ENCODE results near the gene CD86.

CD86 gene

DNA sequence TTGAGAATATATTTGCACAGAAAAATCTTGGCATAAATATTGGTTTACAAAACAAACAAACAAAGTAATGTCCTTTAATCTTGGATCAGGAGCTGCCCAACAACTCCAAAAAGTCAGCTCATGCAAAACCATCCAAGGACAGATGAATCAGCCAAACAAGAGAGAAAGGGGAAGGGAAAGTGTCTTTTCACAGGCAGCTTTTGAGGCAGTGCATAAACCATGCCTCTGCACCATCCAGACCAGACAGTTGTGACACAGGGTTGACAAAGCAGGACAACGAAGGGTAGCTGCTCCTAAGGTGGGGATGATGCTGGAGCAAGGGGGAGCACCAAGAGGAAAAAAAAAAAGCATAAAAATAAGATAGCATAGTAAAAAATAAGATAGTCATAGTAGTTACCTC, 8.7 kb downstream of the CD86 start:
- no peaks in the 10 kb centered on the region for H3K9me3 ChIP-seq (ENCODE audit: control insufficient read depth, insufficient read depth, low read length)
- H3K27me3 ChIP-seq (ENCODE audit: control insufficient read depth, insufficient read depth, low read length) = no peaks in the 10 kb centered on the region
- H3K4me1 ChIP-seq (ENCODE audit: control insufficient read depth, insufficient read depth, low read length) = no peaks in the 10 kb centered on the region
- no peak overlapping the region for H3K4me3 ChIP-seq (ENCODE audit: low read depth, low read length)
- H3K36me3 ChIP-seq (ENCODE audit: control insufficient read depth, insufficient read depth, low read length) = no peaks in the 10 kb centered on the region
- no peak overlapping the region for H3K9ac ChIP-seq (ENCODE audit: low read depth, low read length)

DNA sequence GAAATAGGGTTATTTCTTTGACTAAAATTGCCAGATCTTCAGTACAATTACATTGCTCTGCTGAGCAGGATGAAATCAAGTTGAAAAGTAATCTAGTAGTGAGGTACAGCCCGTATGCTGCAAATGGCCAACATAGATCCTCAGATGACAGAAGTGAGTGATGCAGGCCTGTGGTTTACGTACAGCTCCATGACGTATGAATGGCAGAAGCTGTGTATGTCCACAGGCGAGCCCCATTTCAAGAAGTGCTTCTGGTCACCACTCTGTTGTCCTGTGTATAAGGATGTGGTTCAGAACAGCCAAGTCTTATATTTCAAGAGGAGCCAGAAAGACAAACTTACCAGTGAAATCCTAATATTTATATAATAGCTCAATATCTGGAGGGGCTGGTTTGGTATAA, 9.2 kb downstream of the CD86 start:
- Histone ChIP-seq H3K9ac (ENCODE audit: low read depth, low read length) (no peak overlapping the region), H3K4me3 (ENCODE audit: low read depth, low read length) (no peak overlapping the region), H3K27me3 (ENCODE audit: control insufficient read depth, insufficient read depth, low read length) (no peaks in the 10 kb centered on the region), H3K36me3 (ENCODE audit: control insufficient read depth, insufficient read depth, low read length) (no peaks in the 10 kb centered on the region), H3K4me1 (ENCODE audit: control insufficient read depth, insufficient read depth, low read length) (no peaks in the 10 kb centered on the region), H3K9me3 (ENCODE audit: control insufficient read depth, insufficient read depth, low read length) (no peaks in the 10 kb centered on the region)

DNA sequence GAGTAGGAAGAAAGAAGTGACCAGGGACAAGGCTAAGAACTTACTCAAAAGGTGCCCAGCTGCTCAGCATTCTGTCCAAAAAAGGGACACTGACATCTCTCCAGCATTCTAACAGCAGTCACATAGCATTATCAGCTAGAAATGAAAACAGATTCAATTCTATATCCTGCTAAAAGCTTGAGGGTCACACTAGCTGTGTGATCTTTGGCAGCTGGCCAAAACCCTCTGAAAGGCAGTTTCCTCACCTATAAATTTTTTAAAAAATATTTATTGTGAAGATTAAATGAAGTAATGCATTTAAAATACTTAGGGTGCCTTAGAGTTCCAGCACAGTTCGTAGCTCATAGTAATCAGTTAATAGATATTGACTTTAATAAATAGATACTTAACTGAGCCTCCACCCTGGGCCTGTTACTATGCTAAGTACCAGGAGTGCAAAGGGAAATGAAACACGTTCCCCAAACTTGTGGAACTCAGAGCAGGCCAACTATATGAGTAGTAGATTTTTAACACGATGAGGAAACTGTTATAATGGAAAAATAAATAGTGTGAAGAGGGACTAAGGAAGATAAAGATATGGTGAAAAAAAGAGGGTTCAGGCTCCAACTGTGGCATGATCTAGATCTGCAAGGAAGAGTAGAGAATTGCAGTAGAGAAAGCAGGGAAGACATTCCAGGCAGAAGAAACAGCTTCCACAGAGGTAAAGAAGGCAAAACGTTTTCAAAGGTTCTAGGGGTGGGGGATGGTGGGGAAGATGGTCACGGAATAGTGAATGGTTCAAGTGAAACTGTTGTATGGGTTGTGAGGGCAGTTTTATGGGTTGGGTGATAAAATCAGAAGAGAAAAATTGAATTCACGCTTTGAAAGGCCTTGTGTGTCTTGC, 11.4 kb downstream of the CD86 start:
- no peak overlapping the region for H3K9ac ChIP-seq (ENCODE audit: low read depth, low read length)
- no peaks in the 10 kb centered on the region for H3K9me3 ChIP-seq (ENCODE audit: control insufficient read depth, insufficient read depth, low read length)
- no peaks in the 10 kb centered on the region for H3K36me3 ChIP-seq (ENCODE audit: control insufficient read depth, insufficient read depth, low read length)
- no peak overlapping the region for H3K4me3 ChIP-seq (ENCODE audit: low read depth, low read length)
- H3K27me3 ChIP-seq (ENCODE audit: control insufficient read depth, insufficient read depth, low read length) = no peaks in the 10 kb centered on the region
- H3K4me1 ChIP-seq (ENCODE audit: control insufficient read depth, insufficient read depth, low read length) = no peaks in the 10 kb centered on the region

DNA sequence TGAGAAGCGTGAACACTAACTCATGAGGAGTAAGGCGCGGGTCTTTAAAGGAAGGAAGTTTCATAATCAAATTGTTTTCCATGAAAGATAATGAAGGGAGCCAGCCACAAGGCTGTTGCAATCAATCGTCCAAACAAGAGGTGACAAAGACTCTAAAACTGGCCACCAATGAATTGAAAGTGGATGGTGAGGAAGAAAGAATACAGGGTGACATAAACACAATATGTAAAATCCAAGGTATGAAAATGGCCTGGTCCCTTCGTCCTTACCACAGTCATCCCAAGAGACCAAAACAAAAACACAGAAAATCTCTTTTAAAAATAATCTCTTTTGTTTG, 12.0 kb downstream of the CD86 start:
- Histone ChIP-seq H3K27me3 (ENCODE audit: control insufficient read depth, insufficient read depth, low read length) (no peaks in the 10 kb centered on the region), H3K9ac (ENCODE audit: low read depth, low read length) (no peak overlapping the region), H3K36me3 (ENCODE audit: control insufficient read depth, insufficient read depth, low read length) (no peaks in the 10 kb centered on the region), H3K4me1 (ENCODE audit: control insufficient read depth, insufficient read depth, low read length) (no peaks in the 10 kb centered on the region), H3K4me3 (ENCODE audit: low read depth, low read length) (no peak overlapping the region), H3K9me3 (ENCODE audit: control insufficient read depth, insufficient read depth, low read length) (no peaks in the 10 kb centered on the region)

DNA sequence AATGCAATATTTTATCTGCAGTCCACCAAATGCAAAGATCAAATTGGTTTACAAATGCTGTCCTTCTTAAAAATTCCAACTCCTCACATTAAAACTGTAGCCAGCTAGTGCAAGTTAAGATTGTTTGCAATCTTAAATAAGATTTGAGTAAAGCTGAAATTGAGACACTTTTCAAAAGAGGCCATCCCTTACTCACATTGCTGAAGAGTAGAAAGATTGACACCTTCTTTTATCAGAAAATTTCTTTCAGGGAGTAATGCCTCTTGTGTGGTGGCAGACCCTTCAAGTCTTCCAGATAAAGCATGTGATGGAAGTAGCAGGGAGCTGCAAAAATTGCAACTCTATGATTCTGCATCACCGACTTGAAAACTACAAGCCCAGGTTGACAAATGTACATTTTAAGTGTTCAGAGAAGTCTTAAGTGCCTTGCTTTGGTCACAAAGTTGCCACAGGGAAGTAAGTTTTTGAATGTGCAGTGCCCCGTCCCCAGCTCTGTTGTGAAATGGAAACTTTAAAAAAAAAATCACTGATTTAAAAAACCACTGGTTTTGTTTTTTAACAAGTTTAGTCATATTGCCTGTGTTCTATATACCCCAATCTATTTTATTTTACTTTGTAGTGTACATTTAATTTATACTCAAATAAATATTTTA, 12.6 kb downstream of the CD86 start:
- Histone ChIP-seq H3K4me3 (ENCODE audit: low read depth, low read length) (no peak overlapping the region), H3K9ac (ENCODE audit: low read depth, low read length) (no peak overlapping the region), H3K27me3 (ENCODE audit: control insufficient read depth, insufficient read depth, low read length) (no peaks in the 10 kb centered on the region), H3K9me3 (ENCODE audit: control insufficient read depth, insufficient read depth, low read length) (no peaks in the 10 kb centered on the region), H3K4me1 (ENCODE audit: control insufficient read depth, insufficient read depth, low read length) (no peaks in the 10 kb centered on the region), H3K36me3 (ENCODE audit: control insufficient read depth, insufficient read depth, low read length) (no peaks in the 10 kb centered on the region)

DNA sequence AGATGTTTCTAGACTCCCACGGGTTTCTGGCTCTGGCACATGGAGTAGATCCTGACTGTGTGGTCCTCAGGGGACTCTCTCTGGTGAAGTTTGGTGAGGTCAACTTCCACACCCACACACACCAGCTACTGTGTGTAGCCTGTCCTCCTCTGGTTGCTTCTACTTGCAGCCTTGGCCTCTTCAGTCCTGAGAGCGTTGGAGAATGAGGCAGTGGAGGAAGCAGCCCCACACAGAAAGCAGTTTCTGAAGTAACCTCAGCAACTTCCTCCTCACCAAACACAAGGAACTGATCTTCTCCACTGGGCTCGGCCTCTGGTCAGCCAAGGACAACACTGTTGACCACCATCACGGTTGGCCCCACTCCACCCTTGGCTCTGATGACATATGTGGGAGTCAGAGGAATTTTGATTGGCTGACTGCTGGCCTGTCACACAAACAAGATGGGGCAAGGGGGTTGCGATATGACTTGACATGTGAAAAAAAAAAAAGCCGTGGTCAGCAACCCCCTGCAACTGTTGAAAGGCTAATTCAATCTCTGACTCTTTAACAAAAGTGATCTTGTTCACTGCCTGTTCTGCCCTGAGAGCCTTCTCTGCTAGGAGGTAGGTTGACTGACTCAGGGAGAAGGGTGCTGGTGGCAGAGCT, 19.6 kb downstream of the CD86 start:
- Histone ChIP-seq H3K36me3 (ENCODE audit: control insufficient read depth, insufficient read depth, low read length) (no peaks in the 10 kb centered on the region), H3K4me1 (ENCODE audit: control insufficient read depth, insufficient read depth, low read length) (no peaks in the 10 kb centered on the region), H3K27me3 (ENCODE audit: control insufficient read depth, insufficient read depth, low read length) (no peaks in the 10 kb centered on the region), H3K9ac (ENCODE audit: low read depth, low read length) (no peak overlapping the region), H3K4me3 (ENCODE audit: low read depth, low read length) (no peak overlapping the region), H3K9me3 (ENCODE audit: control insufficient read depth, insufficient read depth, low read length) (no peaks in the 10 kb centered on the region)

DNA sequence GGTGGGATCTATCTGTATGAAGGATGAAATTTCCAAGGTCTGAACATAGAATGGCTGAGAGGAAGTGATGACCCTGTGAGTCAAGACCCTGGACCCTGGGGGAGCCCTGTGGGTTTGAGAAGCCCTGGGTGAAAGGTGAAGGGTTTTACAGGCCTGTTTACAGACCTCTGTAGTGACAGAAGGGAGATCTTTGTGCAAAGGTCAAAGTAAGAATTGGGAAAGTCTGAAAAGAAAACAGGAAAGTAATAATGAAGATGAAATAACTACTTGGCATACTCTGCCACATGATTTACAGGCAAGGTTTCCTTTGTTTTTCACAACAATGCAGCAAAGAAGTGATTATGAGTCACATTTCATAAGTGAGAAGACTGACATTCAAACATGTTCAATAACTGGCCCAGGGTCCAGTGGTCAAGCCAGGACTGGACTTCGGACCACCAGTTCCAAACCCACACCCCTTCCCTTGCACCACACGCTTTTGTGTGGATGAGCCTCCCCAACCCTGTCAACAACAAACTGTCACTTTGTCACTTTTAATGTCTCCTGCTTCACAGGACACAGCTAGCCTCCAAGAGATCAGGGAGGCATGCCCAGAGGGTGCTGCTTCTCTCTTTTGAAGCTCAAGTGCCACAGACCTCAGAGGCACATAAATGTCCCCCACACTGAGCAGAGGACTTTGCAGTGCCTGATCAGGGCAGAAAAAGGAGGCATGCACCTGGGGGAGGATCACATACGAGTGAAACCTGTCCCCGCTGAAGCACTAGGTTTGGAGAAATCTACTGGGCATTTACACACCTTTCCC, 21.5 kb downstream of the CD86 start:
- Histone ChIP-seq H3K4me3 (ENCODE audit: low read depth, low read length) (no peak overlapping the region), H3K27me3 (ENCODE audit: control insufficient read depth, insufficient read depth, low read length) (no peaks in the 10 kb centered on the region), H3K36me3 (ENCODE audit: control insufficient read depth, insufficient read depth, low read length) (no peaks in the 10 kb centered on the region), H3K4me1 (ENCODE audit: control insufficient read depth, insufficient read depth, low read length) (no peaks in the 10 kb centered on the region), H3K9me3 (ENCODE audit: control insufficient read depth, insufficient read depth, low read length) (no peaks in the 10 kb centered on the region), H3K9ac (ENCODE audit: low read depth, low read length) (no peak overlapping the region)

DNA sequence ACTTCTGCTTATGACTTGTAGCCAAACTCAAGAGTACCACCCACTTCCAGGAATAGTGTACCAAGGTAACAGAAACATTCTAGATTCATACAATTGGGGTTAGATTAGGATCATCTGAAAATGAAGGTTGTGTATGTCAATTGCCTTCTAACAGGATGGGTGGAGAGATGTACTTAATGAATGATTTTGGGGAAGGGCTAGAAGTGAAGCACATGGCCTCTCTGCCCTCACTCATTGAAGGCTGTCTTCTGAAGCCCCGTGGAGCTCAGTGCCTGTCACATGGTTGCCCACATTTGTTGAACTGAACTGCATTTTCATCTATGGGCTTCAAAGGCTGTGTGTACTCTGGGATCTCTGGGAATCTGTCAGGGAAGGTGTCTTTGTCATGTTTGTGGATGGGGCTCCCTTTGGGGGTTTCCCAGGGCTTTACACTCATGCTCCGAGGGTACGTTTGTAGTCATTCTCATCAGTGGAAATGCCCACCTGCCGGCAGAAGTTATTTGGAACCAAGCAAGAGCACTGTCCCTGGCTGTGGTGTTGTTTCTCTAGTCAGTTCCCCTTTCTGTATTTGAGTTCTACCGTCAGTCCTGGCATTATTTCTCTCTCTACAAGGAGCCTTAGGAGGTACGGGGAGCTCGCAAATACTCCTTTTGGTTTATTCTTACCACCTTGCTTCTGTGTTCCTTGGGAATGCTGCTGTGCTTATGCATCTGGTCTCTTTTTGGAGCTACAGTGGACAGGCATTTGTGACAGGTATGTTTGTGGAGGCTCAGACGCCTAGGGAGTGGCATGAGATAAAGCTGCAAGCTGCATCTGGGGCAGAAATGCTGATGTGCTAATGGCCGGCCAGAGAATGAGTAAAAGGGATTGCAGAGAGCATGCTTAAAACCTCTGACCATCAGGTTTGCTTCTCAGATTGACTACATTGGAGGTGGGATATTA, 22.4 kb downstream of the CD86 start:
- Histone ChIP-seq H3K36me3 (ENCODE audit: control insufficient read depth, insufficient read depth, low read length) (no peaks in the 10 kb centered on the region), H3K4me3 (ENCODE audit: low read depth, low read length) (no peak overlapping the region), H3K4me1 (ENCODE audit: control insufficient read depth, insufficient read depth, low read length) (no peaks in the 10 kb centered on the region), H3K9ac (ENCODE audit: low read depth, low read length) (no peak overlapping the region), H3K9me3 (ENCODE audit: control insufficient read depth, insufficient read depth, low read length) (no peaks in the 10 kb centered on the region), H3K27me3 (ENCODE audit: control insufficient read depth, insufficient read depth, low read length) (no peaks in the 10 kb centered on the region)

DNA sequence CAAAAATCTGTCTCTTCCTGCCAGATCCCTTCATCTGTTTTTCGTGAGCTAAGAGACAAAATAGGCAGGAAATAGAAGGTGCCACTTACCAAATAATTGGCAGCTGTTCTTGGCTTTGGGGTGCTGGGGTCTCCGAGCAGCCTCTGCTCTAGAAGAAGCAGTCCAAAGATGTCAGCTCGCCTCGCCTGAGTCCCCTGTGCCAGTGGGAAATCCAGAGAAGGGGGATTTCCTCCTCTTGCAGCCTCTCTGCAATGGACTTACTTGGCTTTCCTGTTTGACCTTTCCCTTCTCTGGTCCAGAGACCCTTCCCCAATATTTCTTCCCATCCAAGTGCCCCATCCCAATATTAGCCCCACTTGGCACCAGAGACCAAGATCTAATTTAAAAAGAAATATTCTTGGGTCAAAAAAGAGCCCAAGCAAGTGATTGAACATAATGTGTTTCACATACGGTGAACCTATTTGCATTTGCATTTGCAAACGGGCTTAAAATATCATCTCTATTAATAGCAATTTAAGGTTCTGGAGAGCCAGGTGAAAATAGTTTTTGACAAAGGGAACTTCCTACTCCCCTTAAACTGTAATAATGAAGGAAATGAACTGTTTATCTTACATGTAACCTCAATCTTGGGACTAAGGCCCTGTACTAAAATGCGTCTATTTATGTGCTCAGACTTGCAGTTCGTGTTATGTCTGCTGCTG, 23.2 kb downstream of the CD86 start:
- Histone ChIP-seq H3K36me3 (ENCODE audit: control insufficient read depth, insufficient read depth, low read length) (no peaks in the 10 kb centered on the region), H3K4me1 (ENCODE audit: control insufficient read depth, insufficient read depth, low read length) (no peaks in the 10 kb centered on the region), H3K9me3 (ENCODE audit: control insufficient read depth, insufficient read depth, low read length) (no peaks in the 10 kb centered on the region), H3K9ac (ENCODE audit: low read depth, low read length) (no peak overlapping the region), H3K4me3 (ENCODE audit: low read depth, low read length) (no peak overlapping the region), H3K27me3 (ENCODE audit: control insufficient read depth, insufficient read depth, low read length) (no peaks in the 10 kb centered on the region)

DNA sequence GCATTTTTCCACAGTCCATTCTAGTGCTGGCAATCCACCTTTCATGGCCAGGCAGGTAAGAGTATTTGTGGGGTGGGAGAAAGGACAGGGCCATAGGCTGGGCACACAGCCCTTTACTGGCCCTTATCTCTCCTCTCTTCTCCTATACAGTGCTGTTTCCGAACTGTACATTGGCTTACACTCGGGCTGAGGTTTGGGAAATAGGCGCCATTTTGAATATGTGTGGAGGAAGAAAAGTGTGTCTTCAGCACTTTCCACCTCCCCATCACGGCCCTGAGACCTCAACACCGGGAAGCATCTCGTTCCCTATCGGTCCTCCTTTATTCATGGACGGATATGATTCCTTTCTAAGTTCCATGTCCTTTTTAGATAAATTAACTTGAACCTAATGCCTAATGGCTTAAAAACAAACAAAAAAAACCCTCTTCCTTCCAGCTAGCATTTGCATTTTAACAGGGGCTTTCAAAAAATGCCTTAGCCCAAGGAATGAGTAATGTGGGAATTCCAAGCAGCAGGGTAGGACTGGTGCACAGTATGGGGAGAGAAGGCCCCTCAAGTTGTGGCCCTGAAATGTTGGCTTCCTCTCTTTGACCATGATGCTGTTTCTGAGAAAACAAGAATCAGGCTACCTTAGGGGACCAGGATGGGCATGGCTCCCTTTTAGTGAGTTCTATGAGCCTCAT, 24.5 kb downstream of the CD86 start:
- Histone ChIP-seq H3K9ac (ENCODE audit: low read depth, low read length) (no peak overlapping the region), H3K36me3 (ENCODE audit: control insufficient read depth, insufficient read depth, low read length) (no peaks in the 10 kb centered on the region), H3K27me3 (ENCODE audit: control insufficient read depth, insufficient read depth, low read length) (no peaks in the 10 kb centered on the region), H3K9me3 (ENCODE audit: control insufficient read depth, insufficient read depth, low read length) (no peaks in the 10 kb centered on the region), H3K4me3 (ENCODE audit: low read depth, low read length) (no peak overlapping the region), H3K4me1 (ENCODE audit: control insufficient read depth, insufficient read depth, low read length) (no peaks in the 10 kb centered on the region)
